Activated CD8-positive, alpha-beta memory T cell treated with anti-CD3 and anti-CD28 coated beads, Interleukin-2, amount 50 U/mL, for 24 hours (primary cell): ENCODE results near the gene NAV3.
"Not testable (repeated sequence)": the region's sequence is repeated elsewhere in the genome, so short reads cannot be mapped to it uniquely, and the experiment has no call there.

Experiments
- DNase-seq: peaks from one replicate; pipeline ENCODE4 v3.0.0-alpha.2; 2020; ENCODE audit errors: extremely low read depth

Gene NAV3

DNA sequence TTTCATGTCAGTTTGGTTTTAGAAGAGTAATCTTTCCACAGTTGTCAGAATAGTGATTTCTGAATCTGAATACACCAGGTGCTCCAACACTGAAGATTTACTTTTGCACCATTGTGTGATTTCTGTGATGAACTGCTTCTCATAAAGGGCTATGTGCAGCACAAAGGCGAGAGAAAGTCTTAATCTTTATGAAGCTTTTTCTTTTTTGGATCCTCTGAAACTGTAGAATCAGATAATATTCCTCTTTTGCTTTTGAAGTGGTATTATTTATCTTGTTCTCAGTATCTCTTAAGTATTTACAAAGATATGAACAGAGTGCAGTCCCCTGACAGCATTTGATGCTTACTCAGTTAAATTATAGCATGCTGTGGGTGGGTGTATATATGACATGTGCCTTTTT, 207.8 kb downstream of the NAV3 start:
- DNase-seq: no peak

DNA sequence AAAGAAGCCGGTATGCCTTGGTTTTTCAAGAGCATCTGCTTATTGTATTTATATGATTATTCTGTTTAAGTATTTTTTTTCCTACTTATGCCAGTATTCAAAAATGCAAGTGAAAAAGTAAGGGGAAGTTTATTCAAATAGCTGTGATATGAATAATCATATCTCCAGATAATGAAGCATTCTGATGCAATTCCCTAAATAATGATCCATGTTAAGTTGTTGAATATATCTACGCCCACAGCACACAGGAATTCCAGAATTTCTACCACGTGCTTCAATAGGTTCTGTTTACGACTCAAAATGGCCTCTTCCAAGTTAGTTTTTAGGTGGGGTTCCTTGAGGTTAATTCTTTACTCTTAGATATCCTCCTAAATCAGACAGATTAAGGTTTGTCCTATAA, 208.3 kb downstream of the NAV3 start:
- no peak for DNase-seq

DNA sequence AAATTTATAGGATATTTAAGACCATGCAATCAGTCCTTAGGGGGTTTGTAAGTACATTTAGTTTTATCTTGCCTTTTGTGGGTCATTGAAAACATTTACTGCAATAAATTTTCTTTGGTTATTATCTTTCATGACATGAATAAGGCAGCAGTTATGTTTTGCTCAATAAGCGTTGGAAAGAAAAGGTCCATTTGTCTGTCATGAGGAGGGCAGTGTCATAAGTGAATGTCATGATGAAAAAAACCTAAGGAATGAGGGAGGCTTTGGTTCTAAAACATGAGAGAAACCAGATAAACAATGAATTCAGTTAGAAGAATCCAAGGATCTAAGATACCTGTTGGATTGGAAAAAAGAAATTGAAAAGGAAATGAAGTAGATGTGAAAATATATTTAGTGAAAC, 209.4 kb downstream of the NAV3 start:
- DNase-seq: no peak

DNA sequence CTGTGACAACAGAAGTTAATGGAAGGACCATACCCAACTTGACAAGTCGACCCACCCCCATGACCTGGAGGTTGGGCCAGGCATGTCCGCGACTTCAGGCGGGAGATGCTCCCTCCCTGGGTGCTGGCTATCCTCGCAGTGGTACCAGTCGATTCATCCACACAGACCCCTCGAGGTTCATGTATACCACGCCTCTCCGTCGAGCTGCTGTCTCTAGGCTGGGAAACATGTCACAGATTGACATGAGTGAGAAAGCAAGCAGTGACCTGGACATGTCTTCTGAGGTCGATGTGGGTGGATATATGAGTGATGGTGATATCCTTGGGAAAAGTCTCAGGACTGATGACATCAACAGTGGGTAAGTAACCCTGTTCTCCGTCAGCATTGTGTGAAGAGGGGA, 220.1 kb downstream of the NAV3 start:
- DNase-seq: no peak

DNA sequence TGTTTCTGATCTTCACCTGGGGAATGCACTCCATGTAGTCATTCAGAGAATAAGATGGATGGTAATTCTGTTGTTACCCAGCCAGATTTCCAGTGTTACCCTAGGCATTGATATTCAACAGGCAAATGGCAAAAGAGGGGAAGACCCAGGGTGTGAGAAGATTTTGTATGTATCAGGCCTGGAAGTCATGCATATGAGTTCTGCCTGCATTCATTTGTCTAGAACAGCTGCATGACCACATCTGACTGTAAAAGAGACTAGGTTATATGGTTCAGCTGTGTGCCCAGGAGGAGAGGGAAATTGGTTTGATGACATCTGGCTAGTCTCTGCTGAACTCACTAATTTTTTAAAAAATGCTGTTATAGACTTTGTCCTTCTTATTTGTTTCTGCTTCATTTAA, 224.9 kb downstream of the NAV3 start:
- DNase-seq: no peak

- DNase-seq: no peak
These were observed 226.4 kb downstream of the NAV3 start for GRCh38 chr12:78057075-78057474.

GRCh38 chr12:78060186-78060585, 229.5 kb downstream of the NAV3 start:
- no peak for DNase-seq

DNA sequence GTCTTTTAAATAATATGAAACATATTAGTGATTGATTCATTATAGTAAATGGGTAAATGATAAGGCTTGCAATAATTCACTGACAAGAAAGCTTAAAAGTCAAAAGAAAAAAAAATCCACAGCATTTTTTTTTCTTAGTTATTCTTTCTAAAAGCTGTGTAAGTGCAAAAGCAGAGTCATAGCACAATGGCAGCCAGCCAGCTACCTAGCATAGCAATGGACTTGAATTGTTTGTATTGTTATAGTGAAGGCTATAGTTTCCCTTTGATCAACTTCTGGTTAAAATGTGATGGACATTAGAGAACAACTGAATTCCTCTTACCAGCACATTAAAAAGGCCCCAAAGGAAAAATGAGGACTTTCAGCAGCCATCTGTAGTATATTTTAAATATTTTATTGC, 232.1 kb downstream of the NAV3 start:
- DNase-seq: no peak

DNA sequence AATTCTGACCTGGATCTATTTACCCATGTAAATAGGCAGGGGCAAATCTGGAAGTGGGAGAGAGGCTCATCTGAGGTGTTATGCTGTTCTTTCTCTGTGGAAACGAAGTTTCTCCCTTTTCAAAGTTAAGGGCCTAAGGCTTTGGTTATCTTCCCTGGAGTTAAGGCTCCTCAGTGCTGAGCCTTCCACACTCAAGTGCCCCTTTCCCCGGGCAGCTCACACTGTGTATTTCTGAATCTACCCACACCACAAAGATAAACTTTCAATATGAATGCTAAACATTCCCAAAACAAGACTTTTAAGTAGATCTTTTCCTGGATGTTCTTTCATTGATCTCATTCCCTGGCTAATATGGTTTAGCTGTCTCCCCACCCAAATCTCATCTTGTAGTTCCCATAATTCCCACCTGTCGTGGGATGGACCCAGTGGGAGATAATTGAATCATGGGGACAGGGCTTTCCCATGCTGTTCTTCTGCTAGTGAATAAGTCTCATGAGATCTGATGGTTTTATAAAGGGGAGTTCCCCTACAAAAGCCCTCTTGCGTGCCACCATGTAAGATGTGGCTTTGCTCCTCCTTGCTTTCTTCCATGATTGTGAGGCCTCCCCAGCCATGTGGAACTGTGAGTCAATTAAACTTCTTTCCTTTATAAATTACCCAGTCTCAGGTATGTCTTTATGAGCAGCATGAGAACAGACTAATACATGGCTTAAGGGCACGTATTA, 251.1 kb downstream of the NAV3 start:
- DNase-seq: no peak

DNA sequence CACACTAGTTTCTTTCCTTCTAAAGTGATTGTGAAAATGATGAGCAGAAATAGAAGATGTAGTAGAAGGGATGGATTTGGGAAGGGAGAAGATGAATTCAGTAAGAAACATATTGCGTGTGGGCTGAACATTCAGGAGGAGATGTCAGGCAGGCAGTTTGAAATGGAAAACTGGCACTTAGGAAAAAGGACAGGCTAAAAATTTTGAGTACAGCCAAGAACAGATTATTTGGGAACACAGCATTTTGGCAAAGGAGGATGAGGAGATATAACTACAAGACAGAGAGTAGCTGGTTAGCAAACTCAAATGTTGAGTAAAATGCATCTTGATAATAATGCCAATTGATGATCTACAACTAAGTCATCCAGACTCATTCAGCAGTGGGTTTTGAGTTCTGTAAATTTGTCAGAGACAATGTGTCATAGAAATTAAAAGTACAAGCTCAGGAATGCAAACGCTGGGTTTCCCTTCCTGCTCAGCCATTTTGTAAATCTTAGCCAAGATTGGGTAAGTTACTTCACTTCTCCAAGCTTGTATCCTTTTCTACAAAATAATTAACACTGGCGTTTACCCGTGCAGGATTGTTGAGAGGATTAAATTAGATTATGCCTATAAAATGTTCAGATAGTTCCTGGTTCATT, 255.0 kb downstream of the NAV3 start:
- DNase-seq: no peak

- DNase-seq: no peak
These were observed 256.1 kb downstream of the NAV3 start for GRCh38 chr12:78086553-78087362.

- no peak for DNase-seq
These were observed 256.6 kb downstream of the NAV3 start for GRCh38 chr12:78087363-78087675.

GRCh38 chr12:78088391-78088832, 257.7 kb downstream of the NAV3 start:
- DNase-seq: no peak

GRCh38 chr12:78090266-78090665, 259.6 kb downstream of the NAV3 start:
- no peak for DNase-seq

- DNase-seq: no peak
These were observed 264.9 kb downstream of the NAV3 start for GRCh38 chr12:78095623-78096022.

DNA sequence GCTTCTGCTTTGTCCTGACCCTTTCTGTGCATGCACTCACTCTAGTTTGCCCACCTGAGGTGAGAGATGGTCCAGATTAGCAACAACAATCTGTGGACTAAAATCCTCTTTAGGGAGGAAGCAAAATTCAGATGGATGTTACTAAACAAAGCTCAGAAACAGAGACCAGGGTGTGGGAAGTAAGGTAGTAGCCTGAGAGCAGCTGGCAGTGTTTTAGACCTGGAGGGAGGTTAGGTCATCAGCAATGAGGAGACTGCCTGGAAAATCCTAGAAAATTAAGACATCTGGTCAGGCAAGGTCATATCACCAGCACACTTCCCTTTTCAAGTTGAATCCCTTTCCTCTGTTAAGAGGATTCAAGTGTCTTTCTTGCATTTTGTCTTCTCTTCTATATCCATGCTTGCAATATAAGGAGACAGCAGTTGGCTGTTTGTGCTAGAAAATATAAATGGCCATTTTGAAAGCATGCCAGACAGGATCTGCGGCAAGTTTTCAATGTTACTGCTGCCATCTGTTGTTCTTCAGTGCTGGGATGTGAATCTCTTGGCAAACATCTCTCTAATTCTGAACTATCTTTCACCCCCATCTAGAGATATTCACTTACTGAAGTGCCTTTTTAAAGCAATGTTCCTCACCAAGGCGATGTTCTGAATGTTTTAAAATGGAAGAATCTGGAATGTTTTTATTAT, 266.4 kb downstream of the NAV3 start:
- DNase-seq: no peak

DNA sequence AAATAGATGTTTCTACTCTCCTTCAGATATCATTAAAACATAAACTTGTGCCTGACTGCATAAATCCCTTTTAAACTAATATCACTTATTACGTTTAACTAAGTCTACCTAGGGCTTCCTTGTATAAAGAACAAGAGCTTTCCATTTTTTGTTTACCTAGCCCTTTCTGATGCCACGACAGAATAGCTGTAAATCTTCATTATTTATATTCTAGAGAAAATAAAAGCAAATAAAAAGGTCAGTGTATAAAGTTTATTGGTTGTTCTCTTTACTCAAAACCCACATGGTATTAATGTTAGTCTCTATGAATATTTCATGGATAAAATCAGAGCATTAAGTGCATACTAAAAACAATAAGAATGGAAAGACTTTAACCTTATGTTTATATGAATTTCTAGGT, 269.1 kb downstream of the NAV3 start:
- DNase-seq: no peak

DNA sequence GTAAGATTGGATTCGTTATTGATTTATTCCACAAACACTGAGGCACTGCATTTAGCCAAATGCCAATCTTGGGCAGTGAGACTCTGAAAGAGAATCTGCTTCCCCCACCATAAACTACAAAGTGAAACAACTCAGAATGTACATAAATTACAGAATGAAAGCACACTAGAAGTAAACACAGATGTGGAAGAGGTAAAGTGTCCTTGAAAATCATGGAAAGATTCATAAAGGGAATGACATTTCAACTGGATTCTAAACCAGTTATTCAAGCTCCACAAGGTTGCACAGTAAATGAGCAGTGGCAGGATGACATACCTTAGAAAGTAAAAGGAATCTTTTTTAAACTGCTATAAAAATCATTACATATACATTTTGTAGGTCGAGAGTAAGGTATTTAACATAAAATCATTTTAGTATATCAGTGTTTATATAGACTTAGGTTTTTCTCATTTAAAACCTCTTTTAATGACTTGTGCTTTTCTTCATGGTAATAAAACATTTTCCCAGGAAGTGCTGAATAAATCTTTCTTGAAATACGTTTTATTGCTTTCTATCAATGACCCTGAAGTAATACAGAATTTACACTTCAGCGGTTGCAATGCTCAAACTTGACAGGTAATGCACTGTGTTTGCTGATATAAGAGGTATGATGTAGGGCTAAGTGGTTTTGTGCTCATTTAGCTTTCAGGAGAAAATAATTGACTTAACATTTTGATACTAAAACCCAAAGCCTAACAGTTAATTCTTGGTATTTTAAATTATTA, 270.6 kb downstream of the NAV3 start:
- no peak for DNase-seq

- no peak for DNase-seq
These were observed 271.4 kb downstream of the NAV3 start for GRCh38 chr12:78101946-78102635.

GRCh38 chr12:78102801-78103200, 272.1 kb downstream of the NAV3 start:
- not testable (repeated sequence) for DNase-seq

DNA sequence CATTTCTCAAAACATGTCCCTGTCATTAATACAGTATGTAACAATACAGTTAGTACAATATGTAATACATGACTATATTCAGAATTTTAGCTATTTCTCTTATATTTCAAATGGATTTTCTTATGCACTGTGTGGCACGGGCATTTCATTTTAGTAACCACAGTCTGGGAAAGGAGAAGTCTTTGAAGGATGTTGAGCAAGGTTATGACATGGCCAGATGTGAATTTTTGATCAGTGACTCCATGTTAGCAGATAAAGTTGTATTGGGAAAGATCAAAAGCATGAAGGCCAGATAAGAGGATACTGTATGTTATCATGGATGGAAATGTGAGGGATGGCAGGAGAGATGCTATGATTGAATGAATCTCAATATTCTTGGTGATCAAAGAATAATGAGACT, 285.2 kb downstream of the NAV3 start:
- DNase-seq: no peak
